SK-MEL-5 (cell line): ENCODE measurements around the gene GGACT. TPM values are rescaled to one million over a fixed set of nuclear protein-coding genes. Genes with fewer than 3 reads are reported as not detected.
"Not testable (repeated sequence)": the region's sequence is repeated elsewhere in the genome, so short reads cannot be mapped to it uniquely, and the experiment has no call there.

ENCODE experiments used
- DNase-seq: peaks from one replicate; pipeline ENCODE4 v3.0.0-alpha.2; 2016; ENCODE audit warnings: low read depth, low spot score
- in situ Hi-C: cut with HindIII; loops from 2 replicates; pipeline ENCODE4 v1.10.0; 2016; ENCODE audit warnings: low sequenced_read_pairs, high pct_unique_total_duplicates, low pct_unique_long_range_greater_than_20kb
- polyA plus RNA-seq, 2 experiments: library from polyadenylated mRNA; depleted of rRNA; stranded (reverse); fragments of >200 nt; gene quantifications; 2 replicates each; pipeline ENCODE4 v1.2.3, GENCODE V29; 2015
- total RNA-seq: library from RNA; depleted of rRNA; stranded (reverse); fragments of >200 nt; shearing (Covaris generic); gene quantifications from 2 replicates; pipeline ENCODE4 v1.2.3, GENCODE V29; 2014; rRNA removed

GGACT gene
- 4.5 and 9.2 TPM in 2 replicates for total RNA-seq
- polyA plus RNA-seq (2015; cell fraction: cytosol; rRNA removed): 8.3 and 10.4 TPM in 2 replicates
- polyA plus RNA-seq (2015; cell fraction: nucleus; rRNA removed): 2.4 and 2.8 TPM in 2 replicates

DNA sequence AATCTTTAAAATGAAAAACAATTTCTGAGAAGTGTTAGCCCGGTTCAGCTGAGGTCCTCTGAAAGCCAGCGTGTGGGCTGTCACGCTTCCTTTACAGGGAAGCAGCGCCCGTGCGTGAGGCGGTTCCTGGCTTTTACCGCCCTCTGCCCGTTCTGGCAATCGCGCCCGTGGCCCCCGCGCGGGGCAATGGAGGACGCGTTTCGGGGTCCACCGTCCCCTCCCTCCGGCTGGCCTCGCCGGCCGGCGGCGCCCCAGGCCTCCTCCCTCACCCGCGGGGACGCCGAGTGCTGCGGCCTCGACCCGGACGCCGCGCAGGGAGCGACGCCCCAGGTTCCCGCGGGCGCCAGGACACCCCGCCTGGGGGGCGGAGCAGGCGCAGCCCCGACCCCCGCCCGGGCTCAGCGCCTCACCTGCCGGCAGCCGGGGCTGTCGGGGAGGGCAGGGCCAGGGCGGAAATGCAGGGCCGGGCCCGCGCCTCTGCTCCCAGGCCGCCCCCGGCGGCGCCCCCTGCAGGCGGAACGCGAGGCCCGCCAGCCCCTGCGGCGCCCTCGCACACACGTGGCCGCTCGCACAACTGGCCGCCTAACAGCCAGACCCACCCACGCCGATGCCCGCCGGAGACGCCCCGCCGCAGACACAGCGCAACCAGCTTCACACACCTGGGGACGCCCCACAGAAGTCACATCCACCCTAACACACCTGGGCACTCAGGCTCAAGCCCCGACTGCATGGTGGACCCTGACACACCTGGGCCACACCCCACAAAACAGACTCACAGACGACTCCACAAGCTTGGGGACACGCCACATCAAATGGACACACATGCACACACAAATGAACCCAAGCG, at the start of gene GGACT:
GGACT (minus strand) TSS at position 459 of the 847 bp plus-strand sequence. CDS start 56,198 bp downstream, outside the sequence.
- in situ Hi-C loops: no loop called here
- DNase-seq: peak; percentile 62

GRCh38 chr13:100637796-100638195, 49.2 kb upstream of the GGACT start:
- in situ Hi-C loops: no loop called here
- DNase-seq: no peak

- in situ Hi-C loops: no loop called here
Measured at GRCh38 chr13:100637380-100637779, 48.8 kb upstream of the GGACT start.

GRCh38 chr13:100636441-100636840, 47.9 kb upstream of the GGACT start:
- in situ Hi-C loops: no loop called here
- DNase-seq: peak; percentile 21

More at GRCh38 chr13:100637380-100637779, 48.8 kb upstream of the GGACT start:
- no peak for DNase-seq

GRCh38 chr13:100636004-100636403, 47.4 kb upstream of the GGACT start:
- no peak for DNase-seq
- in situ Hi-C loops: no loop called here

GRCh38 chr13:100634696-100635095, 46.1 kb upstream of the GGACT start:
- in situ Hi-C loops: no loop called here
- no peak for DNase-seq

- DNase-seq: no peak
- in situ Hi-C loops: no loop called here
Measured at GRCh38 chr13:100633461-100633860, 44.9 kb upstream of the GGACT start.

GRCh38 chr13:100630555-100630954, 42.0 kb upstream of the GGACT start:
- DNase-seq: no peak
- in situ Hi-C loops: no loop called here

DNA sequence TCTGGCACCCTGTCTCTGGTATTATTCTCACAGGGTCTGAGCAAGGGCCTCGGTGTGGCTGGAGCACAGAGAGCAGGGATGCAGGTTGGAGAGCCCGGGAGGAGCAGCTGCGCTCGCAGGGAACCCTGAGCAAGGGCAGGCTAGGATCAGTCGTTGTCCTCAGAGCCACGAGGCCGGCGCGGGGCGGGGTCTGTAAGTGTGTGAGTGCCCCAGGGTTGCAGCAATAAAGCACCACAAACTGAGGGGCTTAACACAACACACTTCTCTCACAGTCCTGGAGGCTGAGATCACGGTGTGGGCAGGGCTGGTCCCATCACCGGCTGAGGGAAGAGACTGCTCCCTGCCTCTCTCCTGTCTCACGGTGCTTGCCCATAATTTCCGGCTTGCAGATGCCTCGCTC, 38.5 kb upstream of the GGACT start:
- in situ Hi-C loops: no loop called here
- no peak for DNase-seq

DNA sequence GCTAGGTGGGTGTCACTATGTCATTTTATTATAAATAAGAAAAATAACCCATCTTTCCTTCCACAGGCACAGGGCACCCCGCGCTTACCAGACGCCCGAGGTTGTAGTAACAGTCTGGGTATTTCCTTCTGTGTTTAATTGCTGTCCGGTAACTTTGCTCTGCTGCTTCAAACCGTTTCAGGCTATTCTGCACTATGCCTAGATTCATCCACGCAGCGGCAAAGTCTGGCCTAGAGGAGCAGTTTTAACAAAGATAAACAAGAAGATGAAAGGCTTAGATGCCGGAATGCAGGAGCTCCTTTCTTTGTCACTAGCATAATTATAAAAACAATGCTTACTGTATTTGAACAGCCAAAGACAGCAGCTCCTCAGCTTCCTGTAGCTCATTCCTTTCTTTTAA, 36.9 kb upstream of the GGACT start:
- in situ Hi-C loops: no loop called here

DNA sequence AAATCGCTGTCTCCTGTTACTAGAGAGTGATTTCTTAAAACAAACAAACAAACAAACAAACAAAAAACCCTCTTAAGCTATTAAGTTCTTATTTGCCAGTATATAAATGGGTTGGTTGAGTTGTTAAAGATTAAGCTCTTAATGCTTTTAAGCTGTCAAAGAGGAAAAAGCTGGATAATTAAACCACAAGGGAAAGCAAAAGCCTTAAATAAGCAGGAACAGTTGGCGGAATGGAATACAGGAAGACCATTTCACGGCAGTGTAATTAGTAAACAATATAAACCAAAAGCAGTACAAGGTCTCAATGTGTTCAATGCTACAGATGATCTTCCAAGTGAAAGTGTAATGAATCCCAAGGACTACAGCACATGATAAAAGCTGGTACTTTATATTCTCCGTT, 32.2 kb upstream of the GGACT start:
- in situ Hi-C loops: no loop called here
- DNase-seq: no peak

More for the DNA sequence above, 36.9 kb upstream of the GGACT start:
- no peak for DNase-seq

DNA sequence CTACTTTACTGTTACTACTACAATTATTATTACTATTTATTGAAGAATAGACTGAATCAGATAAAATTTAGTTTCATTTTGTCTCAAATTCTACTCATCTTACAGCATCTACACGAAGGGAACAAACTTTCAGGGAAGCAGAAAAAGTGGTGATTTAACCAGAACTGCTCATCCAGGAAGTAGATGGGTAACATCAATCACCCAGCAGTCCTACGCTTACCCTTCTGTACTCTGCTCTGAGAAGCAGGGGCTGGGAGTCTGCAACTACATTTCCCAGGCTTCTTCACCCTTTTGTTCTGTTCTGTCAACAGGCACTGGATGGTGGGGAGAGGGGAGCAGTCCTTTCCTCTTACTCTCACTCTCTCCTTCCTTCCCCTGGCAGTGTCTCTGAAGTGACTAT, 31.4 kb upstream of the GGACT start:
- in situ Hi-C loops: no loop called here
- no peak for DNase-seq

- in situ Hi-C loops, DNase-seq: not testable (repeated sequence)
Measured at GRCh38 chr13:100618897-100619296, 30.3 kb upstream of the GGACT start.

DNA sequence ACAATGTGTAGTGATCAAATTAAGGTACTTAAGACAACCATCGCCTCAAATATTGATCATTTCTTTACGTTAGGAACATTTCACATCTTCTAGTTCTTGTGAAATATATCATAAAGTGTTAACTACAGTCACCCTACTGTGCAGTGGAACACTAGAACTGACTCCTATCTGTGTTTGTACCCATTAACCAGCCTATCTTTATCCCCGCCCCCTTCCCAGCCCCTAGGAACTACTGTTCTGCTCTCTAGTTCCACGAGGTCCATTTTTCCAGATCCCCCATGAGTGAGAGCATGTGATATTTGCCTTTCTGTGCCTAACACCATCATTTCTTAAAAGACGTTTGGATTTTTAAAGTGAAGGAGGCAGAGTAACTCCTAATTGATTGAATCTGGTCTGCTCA, 24.4 kb upstream of the GGACT start:
- no peak for DNase-seq
- in situ Hi-C loops: no loop called here

GRCh38 chr13:100611678-100612492, 23.3 kb upstream of the GGACT start:
- in situ Hi-C loops: no loop called here
- no peak for DNase-seq

GRCh38 chr13:100610391-100611347, 22.1 kb upstream of the GGACT start:
- DNase-seq: no peak
- in situ Hi-C loops: no loop called here

DNA sequence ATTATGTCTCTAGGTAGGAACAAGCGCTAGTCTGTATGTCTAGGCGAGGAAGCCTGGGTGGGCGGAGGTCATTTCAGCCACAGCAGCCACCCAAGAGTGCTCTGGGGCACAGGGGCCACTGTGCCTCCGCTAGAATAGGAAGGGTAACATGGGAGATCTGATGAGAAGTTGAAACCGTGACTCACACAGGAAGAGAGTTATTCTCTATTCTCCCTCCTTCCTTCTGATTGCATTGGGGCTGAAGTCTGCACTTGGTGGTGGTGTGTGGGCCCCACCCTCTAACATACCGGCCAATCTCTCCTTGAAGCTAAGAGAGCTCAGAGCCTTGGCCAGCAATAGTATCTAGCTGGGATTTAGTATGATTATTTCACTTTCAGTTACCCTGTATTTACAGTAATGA, 20.3 kb upstream of the GGACT start:
- no peak for DNase-seq
- in situ Hi-C loops: no loop called here
